LHCN-M2 (cell line): ENCODE data around the gene INSRR. TPM values are rescaled to one million over a fixed set of nuclear protein-coding genes. Genes with fewer than 3 reads are reported as not detected.

Experiments used
- DNase-seq: peaks from one replicate; pipeline ENCODE4 v3.0.0-alpha.2; 2012; ENCODE audit warnings: low read depth
- polyA plus RNA-seq: library from polyadenylated mRNA; unstranded; fragments of >200 nt; gene quantifications from one replicate; pipeline ENCODE4 v1.2.1, GENCODE V29; 2012; ENCODE audit warnings: missing spikeins
- total RNA-seq: library from RNA; depleted of rRNA; stranded (reverse); fragments of >200 nt; gene quantifications from 2 replicates; pipeline ENCODE4 v1.2.3, GENCODE V29; 2014; rRNA removed

The INSRR gene
- not detected in 2 replicates for total RNA-seq
- not detected for polyA plus RNA-seq

GRCh38 chr1:156858959-156859522, at the start of gene INSRR:
INSRR (minus strand) TSS chr1:156859117; CDS start chr1:156858621, 496 bp downstream.
- DNase-seq, result no peak

- DNase-seq, result no peak
Measured at GRCh38 chr1:156908541-156908940, 49.6 kb upstream of the INSRR start.

- no peak for DNase-seq
Measured at GRCh38 chr1:156906206-156906906, 47.4 kb upstream of the INSRR start.

- no peak for DNase-seq
Measured at GRCh38 chr1:156905651-156906050, 46.7 kb upstream of the INSRR start.

GRCh38 chr1:156905176-156905575, 46.3 kb upstream of the INSRR start:
- DNase-seq, result no peak

- no peak for DNase-seq
Measured at GRCh38 chr1:156904187-156904959, 45.5 kb upstream of the INSRR start.

- no peak for DNase-seq
Measured at GRCh38 chr1:156903328-156904091, 44.6 kb upstream of the INSRR start.

- DNase-seq, result no peak
Measured at GRCh38 chr1:156901966-156902915, 43.3 kb upstream of the INSRR start.

GRCh38 chr1:156901590-156901900, 42.6 kb upstream of the INSRR start:
- no peak for DNase-seq

- no peak for DNase-seq
Measured at GRCh38 chr1:156900896-156901589, 42.1 kb upstream of the INSRR start.

- DNase-seq, result no peak
Measured at GRCh38 chr1:156899956-156900718, 41.2 kb upstream of the INSRR start.

- DNase-seq, result no peak
Measured at GRCh38 chr1:156898971-156899664, 40.2 kb upstream of the INSRR start.

GRCh38 chr1:156898161-156898566, 39.2 kb upstream of the INSRR start:
- no peak for DNase-seq

GRCh38 chr1:156897078-156897825, 38.3 kb upstream of the INSRR start:
- DNase-seq, result peak; percentile 77

- DNase-seq, result peak; percentile 85
Measured at GRCh38 chr1:156896490-156897033, 37.6 kb upstream of the INSRR start.

GRCh38 chr1:156895927-156896326, 37.0 kb upstream of the INSRR start:
- DNase-seq, result no peak

GRCh38 chr1:156895455-156895812, 36.5 kb upstream of the INSRR start:
- DNase-seq, result no peak
